HEK293 (cell line): ENCODE results near the gene EN1.

Experiments used
- CTCF ChIA-PET: fragments of 350-600 bp; formaldehyde crosslinking; extraction: SDS; loops from one replicate; lab custom pipeline; 2021; ENCODE audit warnings: antibody characterized with exemption; lab: Yijun Ruan, JAX
- POLR2A ChIA-PET: fragments of 300-600 bp; formaldehyde crosslinking; extraction: SDS; loops from one replicate; lab custom pipeline; 2020; ENCODE audit warnings: antibody characterized with exemption, inconsistent platforms; lab: Yijun Ruan, JAX
- H3K27ac ChIP-seq: fragments of 200-500 bp; sonication (Bioruptor generic); 2 replicates; pipeline ENCODE4 v1.5.1; 2014; ENCODE audit warnings: low read depth, low read length, control low read depth, inconsistent platforms; ENCODE audit errors: extremely low read depth
- H3K36me3 ChIP-seq, 2 experiments: fragments of 200-500 bp in 1 of 2; sonication (Bioruptor generic) in 1 of 2; 1 replicate in 1 of 2; 2 replicates in 1 of 2; pipeline ENCODE4 v1.5.1; 2014 to 2017; ENCODE audit warnings: inconsistent platforms in 2 of 2, low read length in 2 of 2; ENCODE audit not compliant: control insufficient read depth in 2 of 2, insufficient read depth in 1 of 2
- H3K4me1 ChIP-seq: fragments of 200-500 bp; sonication (Bioruptor generic); 2 replicates; pipeline ENCODE4 v1.5.1; 2014; ENCODE audit warnings: mild to moderate bottlenecking, low read length, inconsistent platforms; ENCODE audit not compliant: control insufficient read depth, insufficient read depth
- H3K4me3 ChIP-seq: 2 replicates; pipeline ENCODE4 v1.5.1; 2011; ENCODE audit warnings: low read depth, mild to moderate bottlenecking, control low read depth, low read length, moderate library complexity
- H3K9me3 ChIP-seq: fragments of 200-500 bp; sonication (Bioruptor generic); 2 replicates; pipeline ENCODE4 v1.5.1; 2014; ENCODE audit warnings: low read depth, low read length, inconsistent platforms; ENCODE audit not compliant: control insufficient read depth, insufficient read depth
- GLIS1 ChIP-seq: fragments of 450-650 bp; formaldehyde crosslinking; IDR thresholded peaks from 2 replicates; pipeline ENCODE4 v1.5.1; 2016; ENCODE audit warnings: missing biosample characterization, missing genetic modification characterization
- GLIS2 ChIP-seq: fragments of 450-650 bp; formaldehyde crosslinking; IDR thresholded peaks from 2 replicates; pipeline ENCODE4 v1.5.1; 2016; ENCODE audit warnings: missing biosample characterization, missing genetic modification characterization
- SP2 ChIP-seq: fragments of 450-650 bp; formaldehyde crosslinking; IDR thresholded peaks from 2 replicates; pipeline ENCODE4 v1.5.1; 2016; ENCODE audit warnings: missing biosample characterization, missing genetic modification characterization
- SP3 ChIP-seq: fragments of 450-650 bp; formaldehyde crosslinking; IDR thresholded peaks from 2 replicates; pipeline ENCODE4 v1.5.1; 2016; ENCODE audit warnings: missing biosample characterization, missing genetic modification characterization
- TSHZ1 ChIP-seq: fragments of 450-650 bp; formaldehyde crosslinking; IDR thresholded peaks from 2 replicates; pipeline ENCODE4 v1.5.1; 2016; ENCODE audit warnings: missing biosample characterization, missing genetic modification characterization, borderline replicate concordance
- WT1 ChIP-seq: fragments of 450-650 bp; formaldehyde crosslinking; IDR thresholded peaks from 2 replicates; pipeline ENCODE4 v1.5.1; 2016; ENCODE audit warnings: missing biosample characterization, missing genetic modification characterization
- YY1 ChIP-seq: fragments of 450-650 bp; formaldehyde crosslinking; IDR thresholded peaks from 2 replicates; pipeline ENCODE4 v1.5.1; 2018; ENCODE audit warnings: missing biosample characterization, missing genetic modification characterization
- ZFHX2 ChIP-seq: fragments of 450-650 bp; formaldehyde crosslinking; conservative IDR thresholded peaks from 2 replicates; pipeline ENCODE4 v1.5.1; 2016; ENCODE audit warnings: missing biosample characterization, missing genetic modification characterization
- ZFP69B ChIP-seq: fragments of 450-650 bp; formaldehyde crosslinking; IDR thresholded peaks from 2 replicates; pipeline ENCODE4 v1.5.1; 2016; ENCODE audit warnings: missing biosample characterization, missing genetic modification characterization
- ZNF24 ChIP-seq: fragments of 450-650 bp; formaldehyde crosslinking; IDR thresholded peaks from 2 replicates; pipeline ENCODE4 v1.5.1; 2016; ENCODE audit warnings: missing biosample characterization, missing genetic modification characterization
- ZNF398 ChIP-seq: fragments of 450-650 bp; formaldehyde crosslinking; IDR thresholded peaks from 2 replicates; pipeline ENCODE4 v1.5.1; 2017; ENCODE audit warnings: missing biosample characterization, missing genetic modification characterization
- ZNF433 ChIP-seq: fragments of 450-650 bp; formaldehyde crosslinking; IDR thresholded peaks from 2 replicates; pipeline ENCODE4 v1.5.1; 2016; ENCODE audit warnings: missing biosample characterization, missing genetic modification characterization, low read depth
- ZNF473 ChIP-seq: fragments of 450-650 bp; formaldehyde crosslinking; IDR thresholded peaks from 2 replicates; pipeline ENCODE4 v1.5.1; 2017; ENCODE audit warnings: missing biosample characterization, missing genetic modification characterization
- ZNF596 ChIP-seq: fragments of 450-650 bp; IDR thresholded peaks from 2 replicates; pipeline ENCODE4 v1.5.0; 2018; ENCODE audit warnings: missing biosample characterization, mild to moderate bottlenecking, missing genetic modification characterization, moderate library complexity
- ZNF610 ChIP-seq: fragments of 450-650 bp; formaldehyde crosslinking; IDR thresholded peaks from 2 replicates; pipeline ENCODE4 v1.5.1; 2016; ENCODE audit warnings: missing biosample characterization, missing genetic modification characterization, borderline replicate concordance
- ZNF747 ChIP-seq: fragments of 450-650 bp; formaldehyde crosslinking; IDR thresholded peaks from 2 replicates; pipeline ENCODE4 v1.5.1; 2016; ENCODE audit warnings: missing biosample characterization, missing genetic modification characterization
- ZNF837 ChIP-seq: fragments of 450-650 bp; formaldehyde crosslinking; IDR thresholded peaks from 2 replicates; pipeline ENCODE4 v1.5.1; 2016; ENCODE audit warnings: missing biosample characterization, missing genetic modification characterization
- TF ChIP-seq, protein P1 (sequence below): fragments of 450-650 bp; formaldehyde crosslinking; IDR thresholded peaks from 2 replicates; pipeline ENCODE4 v1.5.1; 2017; ENCODE audit warnings: missing biosample characterization, mild to moderate bottlenecking, missing genetic modification characterization, moderate library complexity
- TF ChIP-seq, protein P2 (sequence below): fragments of 450-650 bp; formaldehyde crosslinking; IDR thresholded peaks from 2 replicates; pipeline ENCODE4 v1.5.1; 2016; ENCODE audit warnings: missing biosample characterization, missing genetic modification characterization
- TF ChIP-seq, protein P3 (sequence below): fragments of 450-650 bp; formaldehyde crosslinking; IDR thresholded peaks from 2 replicates; pipeline ENCODE4 v1.5.1; 2016; ENCODE audit warnings: missing biosample characterization, missing genetic modification characterization

Gene EN1

GRCh38 chr2:118849226-118850167 lies 2.0 kb upstream of the EN1 start:
- POLR2A ChIA-PET: no interaction called here
- H3K4me3 ChIP-seq: no peak overlapping the region
- no peak overlapping the region for H3K27ac ChIP-seq
- TF ChIP-seq ZNF747 (no peak), ZNF610 (tag by site-specific recombination) (no peak), ZFP69B (tag by site-specific recombination) (no peak), SP2 (no peak), ZNF398 (tag by site-specific recombination) (no peak), TSHZ1 (tag by site-specific recombination) (no peak), ZNF433 (no peak), ZNF837 (tag by site-specific recombination) (no peak), GLIS1 (tag by site-specific recombination) (no peak), SP3 (tag by site-specific recombination) (no peak), ZNF473 (tag by site-specific recombination) (no peak), ZFHX2 (no peak), WT1 (tag by site-specific recombination) (no peak), ZNF24 (no peak), YY1 (tag by site-specific recombination) (no peak), ZNF596 (no peak), GLIS2 (tag by site-specific recombination) (no peak)
- TF ChIP-seq, protein P1, sequence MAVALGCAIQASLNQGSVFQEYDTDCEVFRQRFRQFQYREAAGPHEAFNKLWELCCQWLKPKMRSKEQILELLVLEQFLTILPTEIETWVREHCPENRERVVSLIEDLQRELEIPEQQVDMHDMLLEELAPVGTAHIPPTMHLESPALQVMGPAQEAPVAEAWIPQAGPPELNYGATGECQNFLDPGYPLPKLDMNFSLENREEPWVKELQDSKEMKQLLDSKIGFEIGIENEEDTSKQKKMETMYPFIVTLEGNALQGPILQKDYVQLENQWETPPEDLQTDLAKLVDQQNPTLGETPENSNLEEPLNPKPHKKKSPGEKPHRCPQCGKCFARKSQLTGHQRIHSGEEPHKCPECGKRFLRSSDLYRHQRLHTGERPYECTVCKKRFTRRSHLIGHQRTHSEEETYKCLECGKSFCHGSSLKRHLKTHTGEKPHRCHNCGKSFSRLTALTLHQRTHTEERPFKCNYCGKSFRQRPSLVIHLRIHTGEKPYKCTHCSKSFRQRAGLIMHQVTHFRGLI (tag by site-specific recombination): no peak
- TF ChIP-seq, protein P2, sequence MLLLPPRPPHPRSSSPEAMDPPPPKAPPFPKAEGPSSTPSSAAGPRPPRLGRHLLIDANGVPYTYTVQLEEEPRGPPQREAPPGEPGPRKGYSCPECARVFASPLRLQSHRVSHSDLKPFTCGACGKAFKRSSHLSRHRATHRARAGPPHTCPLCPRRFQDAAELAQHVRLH (tag by site-specific recombination): no peak
- TF ChIP-seq, protein P3, sequence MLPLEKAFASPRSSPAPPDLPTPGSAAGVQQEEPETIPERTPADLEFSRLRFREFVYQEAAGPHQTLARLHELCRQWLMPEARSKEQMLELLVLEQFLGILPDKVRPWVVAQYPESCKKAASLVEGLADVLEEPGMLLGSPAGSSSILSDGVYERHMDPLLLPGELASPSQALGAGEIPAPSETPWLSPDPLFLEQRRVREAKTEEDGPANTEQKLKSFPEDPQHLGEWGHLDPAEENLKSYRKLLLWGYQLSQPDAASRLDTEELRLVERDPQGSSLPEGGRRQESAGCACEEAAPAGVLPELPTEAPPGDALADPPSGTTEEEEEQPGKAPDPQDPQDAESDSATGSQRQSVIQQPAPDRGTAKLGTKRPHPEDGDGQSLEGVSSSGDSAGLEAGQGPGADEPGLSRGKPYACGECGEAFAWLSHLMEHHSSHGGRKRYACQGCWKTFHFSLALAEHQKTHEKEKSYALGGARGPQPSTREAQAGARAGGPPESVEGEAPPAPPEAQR (tag by site-specific recombination): no peak
- CTCF ChIA-PET: interaction anchor here (0.7 to 1.9 kb wide), 2 partner anchors 77 to 647 kb away, joined by 3 to 6 read pairs; no protein-coding TSS in a partner anchor
- H3K9me3 ChIP-seq: no peaks in the 10 kb centered on the region
- H3K36me3 ChIP-seq: no peaks in the 10 kb centered on the region
- H3K4me1 ChIP-seq: peaks cover 6% of the 10 kb centered on the region; the same call in 1 of the 2 replicates
